Measurements from ENCODE around the gene NOL12.
"Not testable (repeated sequence)": the region's sequence is repeated elsewhere in the genome, so short reads cannot be mapped to it uniquely, and the experiment has no call there.

The NOL12 gene

GRCh38 chr22:37715760-37716159, 29.6 kb downstream of the NOL12 start:
- DNase-seq = no peak
- H3K27me3 ChIP-seq (replicated peaks; ENCODE audit: insufficient read depth, low read length) = no peaks in the 10 kb centered on the region; the same call in 1 of the 2 replicates

GRCh38 chr22:37716708-37717107, 30.6 kb downstream of the NOL12 start:
- no peaks in the 10 kb centered on the region for H3K9me2 ChIP-seq (replicated peaks; ENCODE audit: insufficient read depth, low read length)
- DNase-seq = no peak
- no peak overlapping the region for H3K9ac ChIP-seq (ENCODE audit: low read length)
- H3K4me1 ChIP-seq (ENCODE audit: low read length) = no peaks in the 10 kb centered on the region
- no peaks in the 10 kb centered on the region; the same call in 1 of the 2 replicates for H3K27me3 ChIP-seq (replicated peaks; ENCODE audit: insufficient read depth, low read length)
- H3K36me3 ChIP-seq (replicated peaks; ENCODE audit: insufficient read depth, low read length) = no peaks in the 10 kb centered on the region
- H3K79me2 ChIP-seq (ENCODE audit: low read length) = no peaks in the 10 kb centered on the region
- TF ChIP-seq EZH2phosphoT487 (IDR thresholded peaks at IDR 0.05; ENCODE audit: low read length) (no peak), CTCF (IDR thresholded peaks at IDR 0.05; ENCODE audit: low read length) (no peak), EZH2 (optimal IDR thresholded peaks at IDR 0.05; ENCODE audit: low read depth, low read length) (no peak)
- no peaks in the 10 kb centered on the region for H4K20me1 ChIP-seq (ENCODE audit: insufficient read depth, low read length)
- no peak overlapping the region for H3K27ac ChIP-seq (ENCODE audit: low read length)
- no peaks in the 10 kb centered on the region for H3K9me3 ChIP-seq (replicated peaks; ENCODE audit: insufficient read depth, low read length)
- no peak overlapping the region for H3K4me3 ChIP-seq (ENCODE audit: low read length)
- no peaks in the 10 kb centered on the region for H3F3A ChIP-seq (ENCODE audit: insufficient read depth, low read length)
- no peak overlapping the region for H3K4me2 ChIP-seq (ENCODE audit: low read depth, low read length)
- no peak overlapping the region for H2AFZ ChIP-seq (ENCODE audit: low read length)

More at GRCh38 chr22:37715760-37716159, 29.6 kb downstream of the NOL12 start:
- no peak overlapping the region for H2AFZ ChIP-seq (ENCODE audit: low read length)
- H3K4me3 ChIP-seq (ENCODE audit: low read length) = no peak overlapping the region
- no peaks in the 10 kb centered on the region for H3F3A ChIP-seq (ENCODE audit: insufficient read depth, low read length)
- no peaks in the 10 kb centered on the region for H3K4me1 ChIP-seq (ENCODE audit: low read length)
- no peaks in the 10 kb centered on the region for H3K9me3 ChIP-seq (replicated peaks; ENCODE audit: insufficient read depth, low read length)
- no peaks in the 10 kb centered on the region for H3K9me2 ChIP-seq (replicated peaks; ENCODE audit: insufficient read depth, low read length)
- no peaks in the 10 kb centered on the region for H3K79me2 ChIP-seq (ENCODE audit: low read length)
- H3K36me3 ChIP-seq (replicated peaks; ENCODE audit: insufficient read depth, low read length) = no peaks in the 10 kb centered on the region
- H3K4me2 ChIP-seq (ENCODE audit: low read depth, low read length) = no peak overlapping the region
- TF ChIP-seq EZH2phosphoT487 (IDR thresholded peaks at IDR 0.05; ENCODE audit: low read length) = no peak
- no peak for TF ChIP-seq EZH2 (optimal IDR thresholded peaks at IDR 0.05; ENCODE audit: low read depth, low read length)
- no peak for TF ChIP-seq CTCF (IDR thresholded peaks at IDR 0.05; ENCODE audit: low read length)
- no peak overlapping the region for H3K9ac ChIP-seq (ENCODE audit: low read length)
- no peak overlapping the region for H3K27ac ChIP-seq (ENCODE audit: low read length)
- H4K20me1 ChIP-seq (ENCODE audit: insufficient read depth, low read length) = no peaks in the 10 kb centered on the region

- H3K4me1 ChIP-seq (ENCODE audit: low read length); H3K36me3 ChIP-seq (replicated peaks; ENCODE audit: insufficient read depth, low read length); H4K20me1 ChIP-seq (ENCODE audit: insufficient read depth, low read length); H3K79me2 ChIP-seq (ENCODE audit: low read length); H3K9me2 ChIP-seq (replicated peaks; ENCODE audit: insufficient read depth, low read length); H3K9me3 ChIP-seq (replicated peaks; ENCODE audit: insufficient read depth, low read length); DNase-seq; H3K27ac ChIP-seq (ENCODE audit: low read length); H3K9ac ChIP-seq (ENCODE audit: low read length); H3K4me2 ChIP-seq (ENCODE audit: low read depth, low read length); H2AFZ ChIP-seq (ENCODE audit: low read length); H3K27me3 ChIP-seq (replicated peaks; ENCODE audit: insufficient read depth, low read length); H3F3A ChIP-seq (ENCODE audit: insufficient read depth, low read length); H3K4me3 ChIP-seq (ENCODE audit: low read length): not testable (repeated sequence)
Observed at GRCh38 chr22:37717235-37717634, 31.1 kb downstream of the NOL12 start.

- DNase-seq; H3K4me3 ChIP-seq (ENCODE audit: low read length); H4K20me1 ChIP-seq (ENCODE audit: insufficient read depth, low read length); H3K9me3 ChIP-seq (replicated peaks; ENCODE audit: insufficient read depth, low read length); H2AFZ ChIP-seq (ENCODE audit: low read length); H3K9me2 ChIP-seq (replicated peaks; ENCODE audit: insufficient read depth, low read length); H3K27ac ChIP-seq (ENCODE audit: low read length); H3K4me1 ChIP-seq (ENCODE audit: low read length); H3K9ac ChIP-seq (ENCODE audit: low read length); H3K27me3 ChIP-seq (replicated peaks; ENCODE audit: insufficient read depth, low read length); H3K79me2 ChIP-seq (ENCODE audit: low read length); H3K36me3 ChIP-seq (replicated peaks; ENCODE audit: insufficient read depth, low read length); H3K4me2 ChIP-seq (ENCODE audit: low read depth, low read length); H3F3A ChIP-seq (ENCODE audit: insufficient read depth, low read length): not testable (repeated sequence)
Observed at GRCh38 chr22:37717746-37718305, 31.7 kb downstream of the NOL12 start.

All from MM.1S (cell line).